Activated CD8-positive, alpha-beta memory T cell treated with anti-CD3 and anti-CD28 coated beads, Interleukin-2, amount 10 ng/mL, durations not matched to agents 7 days and 5 days (primary cell): ENCODE results near the gene RIPPLY3. TPM values are rescaled to one million over a fixed set of nuclear protein-coding genes. Genes with fewer than 3 reads are reported as not detected.
"Not testable (repeated sequence)": the region's sequence is repeated elsewhere in the genome, so short reads cannot be mapped to it uniquely, and the experiment has no call there.

Experiments
- ATAC-seq: fragments of 150-1000 bp; cut with Tn5 transposase; one replicate; pipeline ENCODE4 v1.10.0; 2021; ENCODE audit warnings: moderate library complexity
- CTCF ChIA-PET: fragments of 350-600 bp; sonication (Branson Sonifier 250); formaldehyde crosslinking; loops from one replicate; lab custom pipeline; 2021; ENCODE audit warnings: antibody characterized with exemption; lab: Charles Lee
- DNase-seq: peaks from one replicate; pipeline ENCODE4 v3.0.0-alpha.2; 2020
- H3K27ac Mint-ChIP-seq: one replicate; pipeline ENCODE4 v1.8.0; 2021; ENCODE audit warnings: mild to moderate bottlenecking, mixed read lengths
- H3K27me3 Mint-ChIP-seq: one replicate; pipeline ENCODE4 v1.8.0; 2021; ENCODE audit warnings: mixed read lengths
- H3K36me3 Mint-ChIP-seq: one replicate; pipeline ENCODE4 v1.8.0; 2021; ENCODE audit warnings: mild to moderate bottlenecking, mixed read lengths
- H3K4me1 Mint-ChIP-seq: one replicate; pipeline ENCODE4 v1.8.0; 2021; ENCODE audit warnings: mixed read lengths
- H3K4me3 Mint-ChIP-seq: one replicate; pipeline ENCODE4 v1.8.0; 2021; ENCODE audit warnings: mild to moderate bottlenecking, moderate library complexity, mixed read lengths
- H3K9me3 Mint-ChIP-seq: one replicate; pipeline ENCODE4 v1.8.0; 2022; ENCODE audit warnings: low read depth, mixed read lengths
- total RNA-seq, 2 experiments: library from RNA; stranded (reverse); gene quantifications; one replicate each; pipeline ENCODE4 v1.2.3, GENCODE V29; 2021

Gene RIPPLY3
- total RNA-seq, 2 experiments from 2014 or later = 0.14 TPM; not detected in 1

DNA sequence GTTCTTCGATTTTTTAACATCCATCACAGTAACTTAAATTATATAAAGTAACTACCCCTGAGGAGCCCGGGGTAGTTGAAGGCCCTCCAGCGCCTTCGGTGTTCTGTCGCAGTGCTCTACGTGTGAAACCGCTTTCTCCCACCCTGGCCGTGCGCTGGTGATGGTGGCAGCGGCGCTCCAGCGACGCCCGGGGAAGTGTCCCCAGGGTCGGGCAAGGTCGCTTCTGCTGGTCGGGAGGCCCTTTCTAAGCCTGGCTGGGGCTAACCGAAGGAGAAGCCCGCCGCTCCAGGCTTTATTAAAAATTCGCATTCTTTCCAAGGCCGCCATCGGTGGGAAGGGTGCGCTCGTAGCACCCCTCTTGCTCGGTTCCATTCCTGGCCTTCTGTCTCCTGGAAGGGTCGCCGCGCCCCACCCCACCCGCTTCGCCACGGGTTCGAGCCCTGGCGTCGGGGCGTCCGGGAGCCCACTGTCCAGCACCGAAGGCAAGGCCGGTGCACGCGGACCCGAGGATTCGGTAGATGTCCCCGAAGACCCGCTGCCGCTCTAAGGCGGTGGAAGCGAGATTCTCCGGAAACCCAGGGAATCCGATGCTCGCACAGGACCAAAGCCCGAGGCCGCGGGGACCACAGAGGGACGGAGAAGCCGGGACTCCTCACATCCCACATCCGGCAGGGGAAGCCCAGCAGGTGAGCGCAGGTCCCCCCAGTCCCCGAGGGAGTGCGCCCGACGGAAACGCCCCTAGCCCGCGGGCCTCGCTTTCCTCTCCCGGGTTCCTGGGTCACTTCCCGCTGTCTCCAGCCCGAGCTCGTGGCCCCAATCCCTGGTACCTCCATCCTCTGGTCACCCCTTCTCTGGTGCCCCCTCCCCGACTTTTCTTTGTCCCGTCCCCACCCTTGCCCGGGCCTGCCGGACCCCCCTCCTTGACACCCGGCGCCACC is 685 bp upstream of the RIPPLY3 start:
- CTCF ChIA-PET = interaction anchor here (1.1 to 3.5 kb wide), 7 partner anchors 14 to 375 kb away, joined by 3 to 13 read pairs (median 4); partner anchors contain the start of gene HLCS
- Mint-ChIP-seq H3K27ac (no peak overlapping the region), H3K36me3 (peaks cover 2% of the 10 kb centered on the region), H3K27me3 (peaks cover 30% of the 10 kb centered on the region), H3K4me1 (peaks cover 27% of the 10 kb centered on the region), H3K4me3 (peak overlapping the region; percentile 13), H3K9me3 (no peaks in the 10 kb centered on the region)
- ATAC-seq (no peak), DNase-seq (no peak)

GRCh38 chr21:37008724-37009123 is 2.2 kb downstream of the RIPPLY3 start:
- H3K4me1 Mint-ChIP-seq = peaks cover 26% of the 10 kb centered on the region
- no peaks in the 10 kb centered on the region for H3K9me3 Mint-ChIP-seq
- no peak for ATAC-seq
- CTCF ChIA-PET = interaction anchor here (1.1 to 3.5 kb wide), 2 partner anchors 32 to 383 kb away, joined by 3 to 11 read pairs; no protein-coding TSS in a partner anchor
- no peak for DNase-seq
- no peak overlapping the region for H3K4me3 Mint-ChIP-seq
- peaks cover 44% of the 10 kb centered on the region for H3K27me3 Mint-ChIP-seq
- H3K27ac Mint-ChIP-seq = no peak overlapping the region
- peaks cover 2% of the 10 kb centered on the region for H3K36me3 Mint-ChIP-seq

- DNase-seq (peak; percentile 86), ATAC-seq (peak; percentile 93)
- CTCF ChIA-PET = interaction anchor here (0.7 to 3.2 kb wide), 20 partner anchors 8 to 378 kb away, joined by 3 to 31 read pairs (median 3); partner anchors contain the start of gene HLCS
- Mint-ChIP-seq H3K4me1 (peaks cover 26% of the 10 kb centered on the region), H3K4me3 (peak overlapping the region; percentile 65), H3K27me3 (peaks cover 51% of the 10 kb centered on the region), H3K9me3 (no peaks in the 10 kb centered on the region), H3K36me3 (peaks cover 2% of the 10 kb centered on the region), H3K27ac (no peak overlapping the region)
These were observed 3.3 kb downstream of the RIPPLY3 start for GRCh38 chr21:37009740-37010341.

DNA sequence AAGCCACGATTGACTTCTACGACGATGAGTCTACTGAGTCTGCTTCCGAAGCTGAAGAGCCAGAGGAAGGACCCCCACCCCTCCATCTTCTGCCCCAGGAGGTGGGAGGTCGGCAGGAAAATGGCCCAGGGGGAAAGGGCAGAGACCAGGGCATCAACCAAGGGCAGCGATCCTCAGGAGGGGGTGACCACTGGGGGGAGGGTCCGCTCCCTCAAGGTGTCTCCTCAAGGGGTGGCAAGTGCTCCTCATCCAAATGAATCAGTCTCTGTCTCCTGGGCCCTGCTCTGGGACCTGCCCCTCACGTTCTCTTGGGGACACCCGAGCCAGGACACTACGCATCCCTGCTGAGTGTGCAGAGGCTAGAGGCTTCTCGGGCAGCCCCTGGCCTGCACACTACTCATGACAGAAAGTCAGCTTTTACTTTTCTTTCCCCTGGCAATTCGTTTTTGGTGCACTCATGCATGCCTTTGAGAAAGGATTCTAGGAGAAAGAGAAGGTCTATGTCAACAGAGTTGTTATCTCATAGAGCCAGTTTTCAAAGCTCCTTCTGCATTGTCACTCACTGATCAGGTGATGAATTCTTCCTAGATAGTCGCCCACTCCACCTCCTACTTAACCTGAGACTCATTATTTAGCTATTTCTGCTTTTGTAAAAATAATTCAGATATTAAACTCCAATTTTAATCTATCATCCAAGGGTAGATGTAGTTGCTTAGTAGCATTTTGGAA is 11.6 kb downstream of the RIPPLY3 start:
- H3K36me3 Mint-ChIP-seq = no peaks in the 10 kb centered on the region
- DNase-seq (no peak), ATAC-seq (no peak)
- CTCF ChIA-PET = no interaction called here
- no peak overlapping the region for H3K27ac Mint-ChIP-seq
- no peak overlapping the region for H3K4me3 Mint-ChIP-seq
- H3K27me3 Mint-ChIP-seq = peaks cover 21% of the 10 kb centered on the region
- no peaks in the 10 kb centered on the region for H3K9me3 Mint-ChIP-seq
- H3K4me1 Mint-ChIP-seq = peaks cover 4% of the 10 kb centered on the region

- DNase-seq (no peak), ATAC-seq (no peak)
- no peaks in the 10 kb centered on the region for H3K9me3 Mint-ChIP-seq
- H3K4me3 Mint-ChIP-seq = no peak overlapping the region
- peaks cover 6% of the 10 kb centered on the region for H3K27me3 Mint-ChIP-seq
- no peaks in the 10 kb centered on the region for H3K36me3 Mint-ChIP-seq
- no peak overlapping the region for H3K27ac Mint-ChIP-seq
- CTCF ChIA-PET = interaction anchor here (0.8 to 1.8 kb wide), 2 partner anchors 11 to 53 kb away, joined by 3 to 8 read pairs; no protein-coding TSS in a partner anchor
- H3K4me1 Mint-ChIP-seq = no peaks in the 10 kb centered on the region
These were observed 20.0 kb downstream of the RIPPLY3 start for GRCh38 chr21:37026499-37026898.

DNA sequence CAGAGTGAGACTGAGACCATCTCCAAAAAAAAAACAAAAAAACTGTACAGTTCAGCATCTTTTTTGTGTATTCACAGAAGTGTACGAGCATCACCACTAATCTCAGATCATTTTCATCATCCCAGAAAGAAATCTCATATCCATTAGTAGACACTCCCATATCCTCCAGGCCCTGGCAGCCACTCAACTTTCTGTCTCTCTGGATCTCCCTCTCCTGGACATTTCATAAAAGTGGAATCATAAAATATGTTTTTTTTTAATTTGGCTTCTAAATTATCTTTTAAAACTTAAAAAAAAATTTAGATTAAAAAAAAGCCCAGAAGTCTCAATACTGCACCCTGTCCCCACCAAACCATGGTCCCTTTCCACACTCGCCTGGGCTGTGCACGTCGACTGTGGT is 22.1 kb downstream of the RIPPLY3 start:
- H3K4me1 Mint-ChIP-seq = no peaks in the 10 kb centered on the region
- no peak for ATAC-seq
- no peak overlapping the region for H3K27ac Mint-ChIP-seq
- CTCF ChIA-PET = no interaction called here
- peaks cover 6% of the 10 kb centered on the region for H3K27me3 Mint-ChIP-seq
- H3K9me3 Mint-ChIP-seq = no peaks in the 10 kb centered on the region
- H3K36me3 Mint-ChIP-seq = no peaks in the 10 kb centered on the region
- no peak overlapping the region for H3K4me3 Mint-ChIP-seq
- no peak for DNase-seq

- CTCF ChIA-PET = no interaction called here
- Mint-ChIP-seq H3K9me3 (no peaks in the 10 kb centered on the region), H3K27ac (no peak overlapping the region), H3K4me3 (no peak overlapping the region), H3K4me1 (no peaks in the 10 kb centered on the region), H3K36me3 (no peaks in the 10 kb centered on the region), H3K27me3 (peaks cover 6% of the 10 kb centered on the region)
- ATAC-seq (no peak), DNase-seq (no peak)
These were observed 24.4 kb downstream of the RIPPLY3 start for GRCh38 chr21:37030864-37031263.

DNA sequence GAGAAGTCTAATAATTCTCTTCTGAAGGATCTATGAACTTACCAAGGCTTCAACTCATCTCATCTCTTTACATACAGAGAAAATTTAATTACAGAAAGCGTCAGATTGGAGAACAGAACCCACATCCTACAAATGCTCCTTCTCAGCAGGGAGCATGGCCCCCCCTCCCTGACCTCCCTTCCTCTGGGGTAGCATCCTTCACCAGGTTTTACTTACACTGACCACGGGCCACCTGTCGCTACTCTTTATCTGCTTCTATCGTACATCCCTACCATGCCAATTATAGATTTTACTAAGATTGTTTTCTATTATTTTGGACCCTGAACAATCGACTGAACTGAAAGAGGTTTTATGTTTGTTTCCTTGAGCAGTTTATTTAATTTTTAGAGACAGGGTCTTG is 25.8 kb downstream of the RIPPLY3 start:
- no peaks in the 10 kb centered on the region for H3K4me1 Mint-ChIP-seq
- DNase-seq = no peak
- ATAC-seq = no peak
- CTCF ChIA-PET = no interaction called here
- H3K36me3 Mint-ChIP-seq = no peaks in the 10 kb centered on the region
- no peak overlapping the region for H3K27ac Mint-ChIP-seq
- no peak overlapping the region for H3K4me3 Mint-ChIP-seq
- no peaks in the 10 kb centered on the region for H3K27me3 Mint-ChIP-seq
- H3K9me3 Mint-ChIP-seq = no peaks in the 10 kb centered on the region

- CTCF ChIA-PET = no interaction called here
- H3K27ac Mint-ChIP-seq = no peak overlapping the region
- H3K27me3 Mint-ChIP-seq = peaks cover 2% of the 10 kb centered on the region
- ATAC-seq (no peak), DNase-seq (no peak)
- H3K4me3 Mint-ChIP-seq = no peak overlapping the region
- H3K4me1 Mint-ChIP-seq = no peaks in the 10 kb centered on the region
- H3K9me3 Mint-ChIP-seq = no peaks in the 10 kb centered on the region
- no peaks in the 10 kb centered on the region for H3K36me3 Mint-ChIP-seq
These were observed 26.5 kb downstream of the RIPPLY3 start for GRCh38 chr21:37032877-37033471.

DNA sequence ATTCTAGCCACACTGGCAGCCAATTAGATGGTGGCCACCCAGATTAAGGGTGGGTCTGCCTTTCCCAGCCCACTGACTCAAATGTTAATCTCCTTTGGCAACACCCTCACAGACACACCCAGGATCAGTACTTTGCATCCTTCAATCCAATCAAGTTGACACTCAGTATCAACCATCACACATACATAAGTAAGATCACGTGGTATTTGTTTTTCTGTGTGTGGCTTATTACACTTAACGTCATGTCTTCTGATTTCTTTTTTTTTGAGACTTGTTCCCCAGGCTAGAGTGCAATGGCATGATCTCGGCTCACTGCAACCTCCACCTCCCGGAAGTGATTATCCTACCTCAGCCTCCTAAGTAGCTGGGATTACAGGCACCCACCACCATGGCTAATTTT is 27.9 kb downstream of the RIPPLY3 start:
- H3K27me3 Mint-ChIP-seq, H3K27ac Mint-ChIP-seq, CTCF ChIA-PET, H3K9me3 Mint-ChIP-seq, H3K36me3 Mint-ChIP-seq, DNase-seq, H3K4me1 Mint-ChIP-seq, ATAC-seq, H3K4me3 Mint-ChIP-seq: not testable (repeated sequence)

GRCh38 chr21:37036177-37036576 is 29.7 kb downstream of the RIPPLY3 start:
- no peak for ATAC-seq
- H3K4me1 Mint-ChIP-seq = no peaks in the 10 kb centered on the region
- H3K9me3 Mint-ChIP-seq = no peaks in the 10 kb centered on the region
- H3K36me3 Mint-ChIP-seq = no peaks in the 10 kb centered on the region
- peaks cover 3% of the 10 kb centered on the region for H3K27me3 Mint-ChIP-seq
- no peak for DNase-seq
- H3K27ac Mint-ChIP-seq = no peak overlapping the region
- CTCF ChIA-PET = no interaction called here
- H3K4me3 Mint-ChIP-seq = no peak overlapping the region

DNA sequence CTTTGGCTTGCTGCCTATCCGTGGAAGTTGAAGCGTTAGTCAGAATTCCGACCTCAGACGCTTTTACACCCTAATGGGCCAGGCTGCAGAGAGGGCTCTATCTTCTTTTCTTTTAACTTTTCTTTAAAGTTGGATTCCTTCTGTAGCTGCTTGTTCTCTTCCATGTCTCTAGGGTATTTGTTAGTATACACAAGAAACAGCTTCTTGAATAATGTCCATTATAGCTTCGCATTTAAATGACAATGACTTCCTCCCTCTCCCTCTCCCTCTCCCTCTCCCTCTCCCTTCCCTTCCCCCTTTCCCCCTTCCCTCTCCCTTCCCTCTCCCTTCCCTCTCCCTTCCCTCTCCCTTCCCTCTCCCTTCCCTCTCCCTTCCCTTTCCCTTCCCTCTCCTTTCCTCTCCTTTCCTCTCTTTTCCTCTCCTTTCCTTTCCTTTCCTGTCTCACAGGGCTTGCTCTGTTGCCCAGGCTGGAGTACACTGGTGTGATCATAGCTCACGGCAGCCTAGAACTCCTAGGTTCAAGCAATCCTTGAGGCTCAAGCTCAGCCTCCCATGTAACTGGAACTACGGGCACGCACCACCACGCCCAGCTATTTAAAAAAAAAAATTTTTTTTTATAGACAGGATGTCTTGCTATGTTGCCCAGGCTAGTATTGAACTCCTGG is 33.0 kb downstream of the RIPPLY3 start:
- H3K4me3 Mint-ChIP-seq = no peak overlapping the region

More for the DNA sequence above, 33.0 kb downstream of the RIPPLY3 start:
- no peak for DNase-seq
- Mint-ChIP-seq H3K9me3 (no peaks in the 10 kb centered on the region), H3K27me3 (peaks cover 3% of the 10 kb centered on the region), H3K36me3 (no peaks in the 10 kb centered on the region), H3K4me1 (peaks cover under 1% of the 10 kb centered on the region), H3K27ac (no peak overlapping the region)
- ATAC-seq = no peak
- CTCF ChIA-PET = interaction anchor here (0.5 to 0.7 kb wide), 2 partner anchors 224 to 449 kb away, joined by 3 to 4 read pairs; no protein-coding TSS in a partner anchor
